Calu3 (cell line): ENCODE measurements around the gene NARS2. TPM values are rescaled to one million over a fixed set of nuclear protein-coding genes. Genes with fewer than 3 reads are reported as not detected.

Source experiments
- BruUV-seq: library from RNA; stranded (reverse); fragments of 400-500 nt; replicated peaks from 2 replicates; lab custom pipeline; 2021; lab: Mats Ljungman, UMichigan
- CTCF ChIA-PET: fragments of 300-600 bp; sonication (Branson Sonifier 250); formaldehyde crosslinking; loops from one replicate; lab custom pipeline; 2022; ENCODE audit warnings: antibody characterized with exemption; lab: Charles Lee
- DNase-seq: peaks from one replicate; pipeline ENCODE4 v3.0.0; 2022
- H3K27ac Mint-ChIP-seq: one replicate; pipeline ENCODE4 v1.8.0; 2022; ENCODE audit warnings: mixed read lengths; ENCODE audit not compliant: unreplicated experiment
- H3K27me3 Mint-ChIP-seq: one replicate; pipeline ENCODE4 v1.8.0; 2022; ENCODE audit warnings: mixed read lengths; ENCODE audit not compliant: unreplicated experiment
- H3K36me3 Mint-ChIP-seq: one replicate; pipeline ENCODE4 v1.8.0; 2022; ENCODE audit warnings: mild to moderate bottlenecking, moderate library complexity, mixed read lengths; ENCODE audit not compliant: insufficient read depth, unreplicated experiment
- H3K4me1 Mint-ChIP-seq: one replicate; pipeline ENCODE4 v1.8.0; 2022; ENCODE audit warnings: mild to moderate bottlenecking, low read depth, mixed read lengths; ENCODE audit not compliant: unreplicated experiment
- H3K4me3 Mint-ChIP-seq: one replicate; pipeline ENCODE4 v1.8.0; 2022; ENCODE audit warnings: mild to moderate bottlenecking, low read depth, moderate library complexity, mixed read lengths; ENCODE audit not compliant: unreplicated experiment
- H3K9me3 Mint-ChIP-seq: one replicate; pipeline ENCODE4 v1.8.0; 2022; ENCODE audit warnings: low read depth, mixed read lengths; ENCODE audit not compliant: unreplicated experiment
- CTCF ChIP-seq: fragments of 200-600 bp; IDR thresholded peaks from one replicate; pipeline ENCODE4 v1.8.0; 2022; ENCODE audit warnings: antibody characterized with exemption; ENCODE audit not compliant: unreplicated experiment
- intact Hi-C: fragments of 100-400 bp; cut with micrococcal nuclease; formaldehyde crosslinking; loops from one replicate; pipeline ENCODE4 v1.10.0; 2022; ENCODE audit not compliant: unreplicated experiment
- total RNA-seq: library from RNA; stranded (reverse); gene quantifications from 2 replicates; pipeline ENCODE4 v1.2.3, GENCODE V29; 2022

NARS2 gene
- total RNA-seq, 1 experiment from 2014 or later = 17.8 TPM

DNA sequence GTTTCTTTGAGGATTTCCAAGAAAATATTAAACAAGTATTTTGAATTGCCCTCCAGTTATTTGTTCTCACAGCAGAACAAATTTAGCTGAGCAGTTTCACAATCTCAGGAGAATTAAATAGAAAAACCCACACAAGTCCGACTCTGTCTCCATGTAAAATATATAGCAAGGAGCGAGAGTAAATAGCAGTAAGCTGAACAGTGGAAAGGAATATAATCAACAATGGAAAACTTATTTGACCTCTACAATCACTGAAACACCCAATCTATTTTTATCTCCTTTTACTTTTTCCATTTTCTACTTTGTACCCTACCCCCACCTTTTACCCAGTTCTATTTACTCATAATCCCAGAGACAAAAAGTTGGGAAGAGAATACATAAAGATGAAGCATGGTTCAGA lies 34.4 kb downstream of the NARS2 start:
- no peak for TF ChIP-seq CTCF
- Mint-ChIP-seq H3K27ac (no peak overlapping the region), H3K27me3 (no peaks in the 10 kb centered on the region), H3K9me3 (no peaks in the 10 kb centered on the region), H3K36me3 (no peaks in the 10 kb centered on the region), H3K4me3 (no peak overlapping the region), H3K4me1 (no peaks in the 10 kb centered on the region)
- BruUV-seq = no TSS peak
- intact Hi-C loops = no loop called here
- CTCF ChIA-PET = no interaction called here
- DNase-seq = no peak

DNA sequence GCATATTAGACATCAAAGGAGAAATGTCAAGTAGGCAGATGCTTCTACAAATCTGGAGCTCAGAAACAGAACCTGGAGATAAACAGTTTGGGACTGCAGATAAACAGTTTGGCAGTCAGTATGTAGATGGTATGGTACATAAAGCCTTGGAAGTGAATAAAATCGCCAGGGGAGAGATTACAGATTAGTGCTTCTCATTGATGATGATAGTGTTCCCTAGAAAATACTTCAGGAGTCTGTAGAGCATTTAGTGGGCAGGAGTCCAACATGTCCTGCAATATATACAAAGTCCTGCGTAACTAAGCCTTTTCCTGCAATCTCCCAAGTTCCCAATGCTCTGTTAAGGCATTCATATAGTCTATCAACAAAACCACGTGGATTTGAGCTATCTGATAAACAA lies 35.2 kb downstream of the NARS2 start:
- DNase-seq = no peak
- intact Hi-C loops = no loop called here
- CTCF ChIA-PET = interaction anchor here (0.7 kb wide), 1 partner anchor 90 kb away, joined by 3 read pairs; no protein-coding TSS in a partner anchor
- Mint-ChIP-seq H3K9me3 (no peaks in the 10 kb centered on the region), H3K27me3 (no peaks in the 10 kb centered on the region), H3K27ac (no peak overlapping the region), H3K36me3 (no peaks in the 10 kb centered on the region), H3K4me1 (no peaks in the 10 kb centered on the region), H3K4me3 (no peak overlapping the region)
- BruUV-seq = no TSS peak
- TF ChIP-seq CTCF = no peak

DNA sequence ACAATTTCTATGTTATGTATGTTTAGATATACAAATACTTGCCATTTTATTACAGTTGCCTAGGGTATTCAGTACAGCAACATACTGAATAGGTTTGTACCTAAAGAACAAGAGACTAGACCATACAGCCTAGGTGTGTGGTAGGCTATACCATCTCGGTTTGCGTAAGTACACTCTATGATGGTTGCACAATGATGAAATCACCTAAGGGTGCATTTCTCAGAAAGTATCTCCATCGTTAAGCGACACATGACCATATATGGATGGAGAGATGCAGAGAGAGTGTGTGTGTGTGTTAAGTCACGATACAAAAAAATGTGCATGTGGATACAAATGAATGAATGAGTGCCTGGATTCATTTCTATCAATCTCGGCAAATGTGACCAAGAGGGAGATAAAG lies 37.7 kb downstream of the NARS2 start:
- BruUV-seq = no TSS peak
- DNase-seq = no peak
- TF ChIP-seq CTCF = no peak
- H3K9me3 Mint-ChIP-seq = no peaks in the 10 kb centered on the region
- H3K4me1 Mint-ChIP-seq = no peaks in the 10 kb centered on the region
- intact Hi-C loops = no loop called here
- no peak overlapping the region for H3K27ac Mint-ChIP-seq
- CTCF ChIA-PET = no interaction called here
- no peaks in the 10 kb centered on the region for H3K27me3 Mint-ChIP-seq
- no peaks in the 10 kb centered on the region for H3K36me3 Mint-ChIP-seq
- H3K4me3 Mint-ChIP-seq = no peak overlapping the region

DNA sequence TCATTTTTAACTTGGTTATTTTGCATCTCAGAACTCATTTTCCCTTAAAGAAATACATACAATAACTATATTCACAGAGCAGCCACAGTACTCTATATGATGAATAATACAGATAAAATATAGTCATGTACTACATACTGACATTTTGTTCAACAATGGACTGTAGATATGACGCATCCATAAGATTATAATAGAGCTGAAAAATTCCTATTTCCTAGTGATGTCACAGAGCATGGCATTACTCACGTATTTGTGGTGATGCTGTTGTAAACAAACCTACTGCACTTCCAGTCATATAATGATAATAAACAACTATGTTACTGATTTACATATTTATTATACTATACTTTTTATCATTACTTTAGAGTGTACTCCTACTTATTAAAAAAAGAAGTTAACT lies 38.7 kb downstream of the NARS2 start:
- Mint-ChIP-seq H3K27me3 (no peaks in the 10 kb centered on the region), H3K4me1 (no peaks in the 10 kb centered on the region), H3K36me3 (no peaks in the 10 kb centered on the region), H3K9me3 (no peaks in the 10 kb centered on the region), H3K4me3 (no peak overlapping the region), H3K27ac (no peak overlapping the region)
- intact Hi-C loops = no loop called here
- CTCF ChIA-PET = no interaction called here
- DNase-seq = no peak
- no TSS peak for BruUV-seq
- no peak for TF ChIP-seq CTCF

GRCh38 chr11:78535027-78535426 lies 39.6 kb downstream of the NARS2 start:
- TF ChIP-seq CTCF = no peak
- DNase-seq = no peak
- H3K27me3 Mint-ChIP-seq = no peaks in the 10 kb centered on the region
- H3K27ac Mint-ChIP-seq = no peak overlapping the region
- no peaks in the 10 kb centered on the region for H3K36me3 Mint-ChIP-seq
- intact Hi-C loops = no loop called here
- H3K4me3 Mint-ChIP-seq = no peak overlapping the region
- CTCF ChIA-PET = no interaction called here
- no TSS peak for BruUV-seq
- no peaks in the 10 kb centered on the region for H3K4me1 Mint-ChIP-seq
- no peaks in the 10 kb centered on the region for H3K9me3 Mint-ChIP-seq
